ENCODE results near the gene RAB27A.
A peak's percentile ranks its signal among the peaks of the same experiment; 100 is the strongest.
"Not testable (repeated sequence)": the region's sequence is repeated elsewhere in the genome, so short reads cannot be mapped to it uniquely, and the experiment has no call there.

The RAB27A gene

DNA sequence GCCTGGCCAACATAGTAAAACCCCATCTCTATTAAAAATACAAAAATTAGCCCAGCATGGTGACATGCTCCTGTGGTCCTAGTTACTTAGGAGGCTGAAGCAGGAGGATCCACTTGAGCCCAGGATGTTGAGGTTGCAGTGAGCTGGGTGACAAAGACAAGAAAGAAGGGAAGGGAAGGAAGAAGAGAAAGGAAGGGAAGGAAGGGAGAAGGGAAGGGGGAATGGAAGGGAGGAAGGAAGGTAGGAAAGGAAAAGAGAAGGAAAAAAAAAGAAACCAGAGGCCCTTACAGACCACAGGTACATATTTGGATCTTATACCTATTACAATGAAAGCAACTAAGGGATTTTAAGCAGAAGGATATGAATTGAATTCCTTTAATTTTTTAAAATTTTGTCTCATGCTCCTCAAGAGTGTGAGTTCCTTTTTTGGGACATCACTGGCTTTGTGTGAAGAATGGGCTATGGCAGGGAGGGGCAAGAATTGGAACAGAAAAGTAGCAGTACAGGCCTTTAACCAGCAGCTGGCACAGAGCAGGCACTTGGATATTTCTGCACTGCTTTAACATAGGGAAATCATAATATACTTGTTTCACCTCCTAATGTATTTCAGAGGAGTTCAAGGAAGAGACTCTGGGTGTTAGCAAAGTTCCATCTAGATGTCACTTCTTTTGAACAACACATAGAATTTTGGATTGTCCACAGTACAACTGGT is 7.9 kb downstream of the RAB27A start:
- DNase-seq, result no peak

DNA sequence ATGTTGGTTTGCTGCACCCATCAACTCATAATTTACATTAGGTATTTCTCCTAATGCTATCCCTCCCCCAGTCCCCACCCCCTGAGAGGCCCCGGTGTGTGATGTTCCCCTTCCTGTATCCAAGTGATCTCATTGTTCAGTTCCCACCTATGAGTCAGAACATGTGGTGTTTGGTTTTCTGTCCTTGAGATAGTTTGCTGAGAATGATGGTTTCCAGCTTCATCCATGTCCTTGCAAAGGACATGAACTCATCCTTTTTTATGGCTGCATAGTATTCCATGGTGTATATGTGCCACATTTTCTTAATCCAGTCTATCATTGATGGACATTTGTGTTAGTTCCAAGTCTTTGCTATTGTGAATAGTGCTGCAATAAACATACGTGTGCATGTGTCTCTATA is 9.0 kb downstream of the RAB27A start:
- DNase-seq, result not testable (repeated sequence)

DNA sequence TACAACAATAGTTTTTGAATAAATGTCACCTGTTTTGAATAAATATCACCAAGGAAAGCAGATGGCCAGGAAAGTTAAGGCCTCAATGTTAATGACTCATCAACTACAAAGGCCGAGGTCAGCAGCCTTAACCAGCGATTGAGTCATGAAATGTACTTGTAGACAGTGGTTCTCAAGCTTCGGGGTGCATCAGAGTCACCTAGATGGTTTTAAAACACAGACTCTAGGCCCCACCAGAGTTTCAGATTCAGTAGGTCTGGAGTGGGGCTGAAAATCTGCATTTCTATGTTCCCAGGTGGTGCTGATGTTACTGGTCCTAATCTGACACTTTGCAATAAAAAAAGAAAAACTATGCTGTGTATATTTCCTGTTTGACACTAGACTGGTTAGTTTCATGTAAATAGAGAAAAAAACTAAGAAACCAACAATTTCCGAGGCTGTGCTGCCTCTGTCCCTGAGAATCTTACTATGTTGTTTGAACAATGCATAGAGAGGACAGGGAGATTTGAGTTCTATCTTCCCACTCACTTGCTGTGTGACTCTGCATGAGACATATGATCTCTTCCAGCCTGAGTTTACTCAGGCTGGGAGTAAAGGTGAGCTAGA is 9.8 kb downstream of the RAB27A start:
- DNase-seq, result no peak

DNA sequence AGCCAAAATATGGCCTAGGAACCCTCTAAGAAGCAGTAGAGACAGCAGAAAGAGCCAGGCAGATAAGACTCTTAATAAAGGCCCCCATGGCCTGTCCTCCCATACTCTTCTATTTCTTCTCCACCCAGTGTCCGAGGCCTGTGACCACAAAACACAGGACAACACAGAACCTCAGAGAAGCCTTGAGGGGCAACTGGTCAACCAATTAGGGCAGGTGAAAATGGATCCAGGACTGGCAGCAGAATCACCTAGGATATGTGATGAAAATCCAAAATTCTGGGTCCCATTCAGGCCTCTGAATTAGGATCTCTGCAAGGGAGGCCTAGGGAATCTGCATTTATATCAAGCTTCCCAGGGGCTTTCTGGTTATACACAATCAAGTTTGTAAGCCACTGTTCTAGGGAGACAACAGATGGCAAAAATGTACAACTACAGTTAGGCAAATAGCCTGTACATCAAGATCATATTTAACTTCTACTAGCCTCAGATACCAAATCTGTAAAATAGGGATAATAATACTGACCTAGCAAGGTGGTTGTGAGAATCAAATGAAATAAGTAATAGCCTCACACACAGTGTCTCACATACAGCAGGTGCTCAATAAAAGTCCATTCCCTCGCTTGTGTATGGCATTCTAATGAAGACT is 10.4 kb downstream of the RAB27A start:
- DNase-seq, result no peak

DNA sequence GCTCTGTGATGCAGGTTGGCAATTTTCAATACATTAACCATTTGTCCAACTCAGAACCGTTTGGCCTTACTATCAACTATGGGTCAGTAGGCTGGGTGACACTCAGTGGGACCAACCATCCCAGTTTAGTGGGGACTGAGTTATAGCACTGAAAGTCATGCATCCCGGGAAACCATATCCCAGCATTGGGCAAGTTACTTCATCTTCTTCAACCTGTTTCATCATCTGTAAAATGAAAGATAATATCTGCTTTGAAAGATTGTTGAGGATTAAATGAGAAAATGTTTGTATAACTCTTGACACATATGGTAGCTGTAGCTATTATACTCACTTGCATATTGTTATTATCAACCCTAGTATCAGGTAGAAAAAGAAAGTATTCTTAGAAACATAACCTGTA is 11.9 kb downstream of the RAB27A start:
- no peak for DNase-seq

DNA sequence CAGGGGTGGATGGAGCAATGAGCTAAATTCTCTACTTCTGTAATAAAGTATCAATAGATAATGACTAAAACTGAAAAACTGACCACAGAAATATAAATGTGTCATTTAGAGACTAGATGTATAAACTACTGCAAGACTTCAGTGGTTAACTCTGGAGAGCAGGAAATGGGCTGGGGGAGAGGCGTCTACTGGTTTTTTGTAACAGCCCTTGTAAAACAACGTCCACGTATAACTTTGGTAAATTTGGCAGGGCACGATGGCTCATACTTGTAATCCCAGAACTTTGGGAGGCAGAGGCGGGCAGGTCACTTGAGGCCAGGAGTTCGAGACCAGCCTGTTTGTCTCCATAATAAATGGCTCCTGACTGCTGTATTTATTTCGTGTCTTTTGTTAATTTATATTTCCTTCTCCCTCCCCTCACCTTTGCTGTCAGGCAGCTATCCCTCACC is 12.5 kb downstream of the RAB27A start:
- no peak for DNase-seq

DNA sequence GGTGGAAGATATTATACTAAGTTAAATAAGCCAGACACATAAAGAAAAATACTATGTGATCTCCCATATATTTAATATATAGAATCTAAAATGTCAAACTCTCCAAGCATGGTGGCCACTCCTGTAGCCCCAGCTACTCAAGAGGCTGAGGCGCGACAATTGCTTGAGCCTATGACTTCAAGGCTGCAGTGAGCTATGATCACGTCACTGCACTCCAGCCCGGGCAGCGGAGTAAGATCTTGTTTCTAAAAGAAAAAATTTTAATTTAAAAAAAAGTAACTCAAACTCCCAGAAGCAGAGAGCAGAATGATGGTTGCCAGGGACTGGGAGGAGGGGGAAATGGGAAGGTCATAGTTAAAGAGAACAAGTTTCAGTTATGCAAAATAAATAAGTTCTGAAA is 13.3 kb downstream of the RAB27A start:
- no peak for DNase-seq

DNA sequence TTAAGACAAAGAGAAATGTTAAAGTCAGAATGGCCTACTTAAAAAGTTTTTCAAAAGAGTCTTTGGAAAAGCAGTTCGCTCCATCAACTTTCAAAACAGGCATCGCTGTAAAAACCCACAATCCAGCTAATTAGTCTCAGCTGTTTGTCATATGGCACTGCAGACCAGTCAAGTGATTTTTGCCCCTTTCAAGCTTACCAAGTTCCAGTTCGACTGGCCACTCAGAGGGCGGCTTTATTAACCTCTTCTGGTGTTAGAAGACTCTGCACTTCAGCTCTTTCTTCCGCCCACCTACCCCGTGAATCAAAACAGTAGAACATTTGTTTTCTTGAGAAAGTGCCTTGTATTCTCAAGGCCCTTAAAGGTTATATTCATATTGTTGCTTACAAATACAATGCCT is 19.3 kb downstream of the RAB27A start:
- DNase-seq, result no peak

DNA sequence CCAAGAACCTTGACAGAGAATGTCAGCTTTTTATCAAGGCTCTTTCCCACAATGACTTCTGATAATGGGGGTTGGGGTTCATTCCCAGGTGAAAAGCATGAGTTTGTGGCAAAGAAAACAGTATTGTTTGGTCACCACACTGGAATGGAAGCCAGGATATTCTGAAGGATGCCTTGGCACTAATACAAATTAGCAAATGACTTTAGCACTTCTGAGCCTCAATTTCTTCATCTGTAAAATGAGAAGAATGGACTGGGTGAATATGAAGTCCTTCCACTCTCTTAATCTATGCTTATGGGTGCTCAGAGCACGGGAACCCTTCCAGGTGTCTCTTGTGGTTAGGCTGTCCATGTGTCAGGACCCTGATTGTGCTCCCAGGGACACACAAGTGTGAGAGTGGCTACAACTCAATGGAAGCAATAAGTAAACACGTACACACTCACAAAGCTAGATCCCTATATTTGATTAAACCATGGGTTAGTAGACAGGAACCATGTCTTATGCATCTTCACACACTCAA is 21.4 kb downstream of the RAB27A start:
- no peak for DNase-seq

DNA sequence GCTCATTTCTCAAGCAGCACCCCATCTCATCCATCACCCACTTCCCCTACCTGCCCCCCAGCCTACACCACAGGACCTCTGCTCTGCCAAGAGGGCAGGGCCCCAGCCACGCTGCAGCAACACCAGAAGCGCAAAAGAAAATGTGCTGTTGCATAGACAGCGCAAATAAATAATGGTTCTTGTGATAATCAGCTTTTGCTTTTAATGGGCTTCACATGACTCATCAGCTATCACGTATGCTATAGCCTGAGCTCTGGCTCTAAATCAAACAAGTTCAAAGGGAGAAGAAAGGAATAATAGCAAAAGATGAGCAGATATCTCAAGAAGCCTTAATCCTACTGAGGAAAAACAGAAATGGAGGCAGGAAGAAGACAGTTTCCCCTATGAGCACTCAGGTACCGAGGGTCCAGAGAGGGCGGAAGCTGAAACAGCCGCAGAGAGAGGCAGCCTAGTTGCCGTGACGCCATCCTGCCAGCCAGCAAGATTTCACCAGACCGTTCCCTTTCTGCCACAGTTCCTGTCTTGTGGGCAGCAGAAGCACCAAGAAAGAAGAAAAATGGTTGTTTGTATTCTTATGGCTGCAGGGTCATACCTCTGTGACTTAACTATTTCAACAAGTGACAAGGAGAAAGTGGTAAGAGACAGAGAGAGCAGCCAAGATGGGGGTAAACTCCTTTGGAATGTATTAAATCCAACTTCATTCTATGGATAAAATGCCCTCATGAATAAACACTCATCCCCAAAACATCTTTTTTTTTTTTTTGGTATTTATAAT is 22.0 kb downstream of the RAB27A start:
- DNase-seq, result peak; percentile 48

DNA sequence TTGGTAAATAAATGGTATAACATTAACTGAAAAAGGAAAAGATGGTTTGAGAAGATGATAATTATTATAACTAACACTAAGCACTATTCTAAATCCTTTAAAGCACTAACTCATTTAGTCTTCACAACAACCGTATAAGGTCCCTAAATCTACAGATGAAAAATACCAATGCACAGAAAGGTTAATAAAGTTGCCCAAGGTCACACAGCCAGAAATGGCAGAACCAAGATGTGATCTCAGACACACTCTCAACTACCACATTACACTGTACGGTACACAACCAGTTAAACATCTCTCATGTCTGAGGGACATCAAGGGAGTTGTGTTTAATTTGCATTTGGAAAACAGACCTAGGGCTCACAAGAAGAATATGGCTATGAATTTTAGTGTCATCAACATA is 23.1 kb downstream of the RAB27A start:
- DNase-seq, result no peak

DNA sequence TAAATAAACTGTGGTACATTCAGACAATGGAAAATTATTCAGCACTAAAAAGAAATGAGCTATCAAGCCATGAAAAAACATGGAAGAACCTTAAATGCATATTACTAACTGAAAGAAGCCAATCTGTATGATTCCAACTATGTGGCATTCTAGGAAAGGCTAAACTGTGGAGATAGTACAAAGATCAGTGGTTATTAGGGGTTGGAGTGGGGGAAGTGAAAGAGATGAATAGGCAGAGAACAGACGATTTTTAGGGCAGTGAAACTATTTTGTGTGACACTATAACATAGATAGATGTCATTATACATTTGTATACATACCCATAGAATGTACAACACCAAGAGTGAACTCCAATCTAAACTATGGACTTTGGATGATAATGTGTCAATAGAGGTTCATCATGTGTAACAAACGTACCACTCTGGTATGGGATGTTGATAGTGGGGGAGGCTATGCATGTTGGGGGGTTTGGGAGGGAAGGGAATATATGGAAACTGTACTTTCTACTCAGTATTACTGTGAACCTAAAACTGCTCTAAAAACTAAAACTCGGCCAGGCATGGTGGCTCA is 29.0 kb downstream of the RAB27A start:
- DNase-seq, result no peak

DNA sequence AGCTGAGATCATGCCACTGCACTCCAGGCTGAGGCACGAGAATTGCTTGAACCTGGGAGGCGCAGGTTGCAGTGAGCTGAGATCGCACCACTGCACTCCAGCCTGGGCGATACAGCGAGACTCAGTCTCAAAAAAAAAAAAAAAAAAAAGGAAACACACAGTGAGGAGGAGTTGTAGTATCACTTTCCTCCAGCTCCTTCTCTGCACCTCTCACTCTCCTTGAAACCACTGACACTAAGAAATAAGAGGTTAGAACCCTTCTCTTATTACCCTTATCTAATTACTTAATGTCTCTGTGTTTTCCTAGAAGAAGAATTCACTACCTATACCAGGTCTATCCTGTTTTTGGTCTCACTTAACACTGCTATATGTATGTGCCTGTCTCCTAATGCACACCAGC is 31.7 kb downstream of the RAB27A start:
- no peak for DNase-seq

DNA sequence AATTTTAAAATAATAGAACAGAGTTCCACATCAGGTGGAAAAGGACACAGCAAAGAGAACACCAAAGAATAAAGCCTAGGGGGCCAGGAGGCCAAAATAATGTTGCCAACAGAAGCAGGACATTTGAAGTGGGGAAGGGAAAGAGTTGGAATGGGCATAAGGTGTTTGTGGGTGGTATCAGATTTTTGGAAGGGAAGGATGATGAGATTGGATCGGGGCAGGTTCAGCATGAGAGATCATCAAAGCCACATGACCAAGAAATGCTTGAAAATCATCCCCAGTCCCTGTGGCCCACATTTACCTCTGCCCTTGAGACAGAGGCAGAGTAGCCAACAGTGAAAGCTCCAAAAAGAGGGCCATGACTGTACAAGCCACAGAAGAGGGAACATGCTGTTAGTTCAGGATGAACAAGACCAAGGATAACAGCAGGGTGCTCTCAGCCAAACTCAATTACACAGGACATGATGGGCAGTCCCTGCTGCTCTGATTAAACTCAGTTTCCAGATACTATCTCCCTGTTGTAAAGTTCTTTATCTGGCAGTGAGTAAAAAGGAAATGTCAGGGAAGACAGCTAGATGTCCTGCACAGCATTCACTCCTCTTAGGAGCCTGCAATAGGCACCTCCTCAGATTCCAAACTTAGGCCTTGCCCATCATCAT is 32.5 kb downstream of the RAB27A start:
- DNase-seq, result no peak

DNA sequence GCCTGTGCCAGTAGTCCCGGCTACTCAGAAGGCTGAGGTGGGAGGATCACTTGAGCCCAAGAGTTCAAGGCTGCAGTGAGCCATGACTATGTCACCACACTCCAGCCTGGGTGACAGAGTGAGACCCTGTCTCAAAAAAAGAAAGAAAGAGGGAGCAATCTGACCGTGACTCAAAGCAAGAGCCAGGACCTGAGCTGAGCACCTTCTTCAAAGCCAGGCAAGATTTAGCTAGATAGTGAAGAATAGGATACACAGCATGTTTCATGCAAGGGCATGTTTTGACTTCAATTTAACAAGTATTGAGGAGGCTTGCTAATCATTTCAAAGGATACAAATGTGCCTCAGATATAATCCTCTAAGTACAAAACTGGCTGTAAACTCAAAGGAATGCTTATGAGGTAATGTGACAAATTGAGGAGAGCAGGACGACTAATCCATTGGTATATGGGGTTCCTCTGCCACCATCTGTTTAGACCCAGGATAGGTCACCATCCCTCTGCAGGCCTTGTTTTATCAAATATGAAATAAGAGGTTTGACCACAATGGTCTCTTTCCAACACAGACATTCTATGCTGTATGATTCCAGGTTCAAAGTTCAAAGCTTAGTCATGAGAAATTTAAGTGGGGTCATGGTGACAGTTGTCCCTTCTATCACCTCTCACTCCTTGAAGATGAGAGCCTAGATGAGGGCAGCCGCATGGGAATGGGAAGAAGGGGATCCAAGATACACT is 33.2 kb downstream of the RAB27A start:
- no peak for DNase-seq

DNA sequence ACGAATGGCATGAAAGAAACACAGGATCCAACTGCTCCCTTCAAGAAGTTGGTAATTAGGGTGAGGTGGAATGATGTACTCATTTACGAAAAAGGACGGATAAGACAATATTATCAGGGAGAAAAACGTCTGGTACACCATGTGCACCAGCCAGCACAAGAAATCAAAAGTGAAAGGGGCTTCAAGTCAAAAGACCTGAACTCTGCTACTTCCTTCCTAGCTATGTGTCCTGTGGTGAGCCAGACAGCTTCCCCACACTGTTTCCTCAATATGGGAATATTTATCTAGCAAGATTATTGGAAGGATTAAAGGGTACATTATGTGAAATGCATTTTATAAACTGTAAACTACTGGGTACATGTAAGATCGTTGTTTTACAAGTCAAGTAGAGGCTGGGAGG is 33.9 kb downstream of the RAB27A start:
- DNase-seq, result no peak

DNA sequence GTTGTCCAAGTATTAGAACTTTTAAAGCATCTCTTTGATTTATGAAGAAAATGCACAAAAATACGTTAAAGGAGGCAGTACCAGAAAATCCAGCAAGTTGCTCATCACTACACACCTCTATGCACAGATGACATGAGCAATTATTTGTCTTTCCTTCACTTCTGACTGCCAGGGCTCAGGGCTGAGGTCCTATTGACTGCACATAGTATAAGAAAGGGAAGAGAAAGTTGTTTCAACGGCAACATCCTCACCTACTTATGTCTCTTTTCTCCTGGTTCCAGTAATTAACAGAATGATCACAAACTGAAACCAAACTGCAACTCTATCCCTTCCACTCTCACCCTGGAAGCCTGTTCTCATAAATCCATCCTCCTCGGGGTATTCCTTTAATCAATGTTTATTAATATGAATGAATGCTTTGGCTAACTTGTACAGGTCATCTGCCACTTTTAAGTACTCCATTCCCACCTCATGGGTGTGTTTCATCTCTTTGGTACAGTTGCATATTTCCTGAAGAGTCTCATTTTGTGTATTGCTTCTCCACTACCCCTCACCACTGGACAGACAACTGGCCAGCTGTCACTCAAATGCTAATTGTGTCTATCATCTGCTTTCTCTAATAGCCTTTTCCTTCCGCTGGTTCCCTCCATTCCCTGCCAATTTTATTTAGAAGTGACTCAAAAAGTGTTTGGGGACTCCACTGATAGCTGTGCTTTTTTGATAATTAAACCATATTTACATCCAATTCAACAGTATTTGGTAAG is 34.5 kb downstream of the RAB27A start:
- DNase-seq, result no peak

DNA sequence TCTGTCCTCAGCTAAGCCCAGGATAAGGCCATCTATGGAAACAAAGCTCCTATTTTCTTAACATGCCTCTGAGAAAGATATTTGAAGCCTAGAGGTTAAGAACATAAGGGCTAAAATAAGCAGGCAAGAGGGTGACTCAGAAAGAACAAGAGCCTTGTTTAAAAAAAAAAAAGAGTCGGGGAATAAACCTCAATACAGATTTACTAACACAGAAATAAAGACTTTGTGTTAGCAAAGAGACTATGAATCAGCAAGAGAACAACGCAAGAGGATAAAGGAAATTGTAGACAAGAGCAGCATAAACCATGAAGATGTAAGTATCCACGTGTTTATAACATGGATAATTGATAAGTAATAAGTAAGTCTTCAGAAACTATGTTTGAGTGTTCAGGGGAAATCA is 36.0 kb downstream of the RAB27A start:
- DNase-seq, result no peak

DNA sequence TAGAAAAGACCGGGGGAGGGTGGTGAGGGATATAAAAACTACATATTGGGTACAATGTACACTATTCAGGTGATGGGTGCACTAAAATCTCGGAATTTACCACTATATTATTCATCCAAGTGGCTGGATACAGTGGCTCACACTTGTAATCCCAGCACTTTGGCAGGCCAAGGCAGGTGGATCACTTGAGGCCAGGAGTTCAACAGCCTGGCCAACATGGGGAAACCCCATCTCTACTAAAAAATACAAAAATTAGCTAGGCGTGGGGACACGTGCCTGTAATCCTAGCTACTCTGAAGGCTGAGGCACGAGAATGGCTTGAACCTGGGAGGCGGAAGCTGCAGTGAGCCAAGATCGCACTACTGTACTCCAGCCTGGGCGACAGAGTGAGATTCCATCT is 37.4 kb downstream of the RAB27A start:
- not testable (repeated sequence) for DNase-seq

DNA sequence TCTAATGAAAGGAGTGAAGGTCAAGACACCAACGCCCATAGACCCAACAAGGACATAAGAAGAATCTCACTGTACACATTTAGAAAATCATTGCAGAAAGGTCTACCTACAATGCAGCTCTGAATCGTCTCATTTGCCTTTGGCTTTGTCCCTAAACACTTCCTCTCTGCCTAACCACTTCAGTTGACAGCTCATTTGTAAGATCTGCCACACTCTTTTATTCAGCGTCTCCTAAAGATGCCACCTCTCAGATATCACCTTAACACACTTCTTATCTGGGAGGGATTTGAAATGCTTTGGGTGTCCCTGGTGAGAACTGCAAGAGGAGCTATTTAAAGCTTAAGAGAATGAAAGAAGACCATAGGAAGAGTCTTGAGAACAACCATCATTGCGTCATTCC is 38.7 kb downstream of the RAB27A start:
- DNase-seq, result no peak

DNA sequence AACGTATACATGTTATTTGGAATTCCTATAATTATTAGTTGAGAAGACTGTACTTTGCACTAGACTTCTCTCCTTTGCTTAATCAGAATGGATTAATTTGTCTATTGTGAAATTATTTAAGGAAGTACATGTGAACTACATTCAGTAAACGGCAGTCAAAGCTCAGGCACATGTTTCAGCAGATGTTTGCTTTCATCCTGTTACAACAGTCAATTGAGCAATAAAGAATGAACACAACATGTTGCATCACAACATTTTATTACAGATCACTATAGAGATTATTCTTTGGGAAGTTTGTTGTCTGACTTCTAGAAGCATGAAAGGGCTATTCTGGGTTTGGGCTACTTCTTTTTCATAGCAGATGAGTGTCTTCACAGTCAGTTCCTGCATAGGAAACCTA is 39.2 kb downstream of the RAB27A start:
- DNase-seq, result no peak
